ENCODE measurements around the gene PAX2.

The PAX2 gene

DNA sequence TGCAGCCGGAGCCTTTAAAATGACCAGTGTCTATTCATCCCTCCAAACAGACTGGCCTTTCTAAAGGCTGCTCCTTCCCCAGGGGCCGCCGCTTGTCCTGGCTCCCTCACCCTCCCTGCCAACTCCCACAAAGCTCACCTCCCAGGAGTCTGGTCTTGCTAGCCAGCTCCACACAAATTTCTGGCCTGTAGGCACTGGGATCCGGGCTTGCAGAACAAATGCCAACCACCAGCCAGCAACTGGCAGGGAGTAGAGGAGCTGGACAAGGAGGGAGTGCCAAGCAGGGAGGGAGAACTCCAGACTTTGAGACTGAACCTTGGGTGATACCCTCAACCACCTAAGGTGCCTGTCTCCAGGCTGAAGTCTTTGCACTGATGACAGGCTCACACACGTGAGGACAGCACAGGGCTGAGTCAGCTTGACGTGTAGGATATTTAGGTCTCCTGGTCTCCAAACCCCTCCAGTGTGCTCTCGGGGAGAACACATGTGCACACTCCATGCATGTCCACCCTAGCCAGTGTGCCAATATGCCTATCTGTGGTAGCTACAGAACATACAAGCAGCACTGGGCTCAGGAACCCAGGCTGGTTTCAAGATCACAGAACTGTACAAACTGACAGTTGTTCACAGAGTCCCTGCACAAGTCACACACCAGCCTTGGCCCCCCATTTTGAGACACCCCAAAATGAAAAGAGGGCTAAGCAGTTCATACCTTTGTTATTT, 6.0 kb downstream of the PAX2 start:
- POLR2A ChIA-PET: no interaction called here
- CTCF ChIA-PET: interaction anchor here (1.0 to 1.5 kb wide), 2 partner anchors 16 to 39 kb away, joined by 3 to 5 read pairs; no protein-coding TSS in a partner anchor
- DNase-seq (ENCODE audit: extremely low spot score): no peak
- TF ChIP-seq, protein P1, sequence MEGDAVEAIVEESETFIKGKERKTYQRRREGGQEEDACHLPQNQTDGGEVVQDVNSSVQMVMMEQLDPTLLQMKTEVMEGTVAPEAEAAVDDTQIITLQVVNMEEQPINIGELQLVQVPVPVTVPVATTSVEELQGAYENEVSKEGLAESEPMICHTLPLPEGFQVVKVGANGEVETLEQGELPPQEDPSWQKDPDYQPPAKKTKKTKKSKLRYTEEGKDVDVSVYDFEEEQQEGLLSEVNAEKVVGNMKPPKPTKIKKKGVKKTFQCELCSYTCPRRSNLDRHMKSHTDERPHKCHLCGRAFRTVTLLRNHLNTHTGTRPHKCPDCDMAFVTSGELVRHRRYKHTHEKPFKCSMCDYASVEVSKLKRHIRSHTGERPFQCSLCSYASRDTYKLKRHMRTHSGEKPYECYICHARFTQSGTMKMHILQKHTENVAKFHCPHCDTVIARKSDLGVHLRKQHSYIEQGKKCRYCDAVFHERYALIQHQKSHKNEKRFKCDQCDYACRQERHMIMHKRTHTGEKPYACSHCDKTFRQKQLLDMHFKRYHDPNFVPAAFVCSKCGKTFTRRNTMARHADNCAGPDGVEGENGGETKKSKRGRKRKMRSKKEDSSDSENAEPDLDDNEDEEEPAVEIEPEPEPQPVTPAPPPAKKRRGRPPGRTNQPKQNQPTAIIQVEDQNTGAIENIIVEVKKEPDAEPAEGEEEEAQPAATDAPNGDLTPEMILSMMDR (IDR thresholded peaks at IDR 0.05; ENCODE audit: control extremely low read depth, extremely low read depth, low read depth, missing control alignments): no peak

DNA sequence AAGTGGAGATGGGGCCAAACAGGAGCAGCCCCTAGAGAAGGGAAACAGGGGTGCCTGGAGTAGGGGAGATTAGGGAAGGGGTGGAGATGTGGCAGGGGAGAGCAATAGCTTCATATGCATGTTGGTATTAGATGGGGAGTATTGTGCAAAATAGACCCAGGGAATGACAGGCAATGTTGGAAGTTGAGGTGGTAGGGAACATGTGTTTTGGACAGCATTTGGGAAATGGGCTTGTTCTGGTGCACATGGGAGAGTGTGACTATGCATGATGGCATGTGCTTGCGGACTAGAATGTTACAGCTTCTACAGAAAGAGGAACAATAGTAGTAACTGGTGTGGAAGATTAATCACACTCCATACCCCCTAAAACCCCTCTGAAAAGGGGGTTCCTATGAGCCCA, 10.4 kb downstream of the PAX2 start:
- TF ChIP-seq, protein P1 (IDR thresholded peaks at IDR 0.05; ENCODE audit: control extremely low read depth, extremely low read depth, low read depth, missing control alignments): no peak
- ChIA-PET POLR2A (no interaction called here), CTCF (interaction anchor here (1.4 to 6.0 kb wide), 2 partner anchors 13 to 123 kb away, joined by 3 to 39 read pairs; no protein-coding TSS in a partner anchor)
- no peak for DNase-seq (ENCODE audit: extremely low spot score)

DNA sequence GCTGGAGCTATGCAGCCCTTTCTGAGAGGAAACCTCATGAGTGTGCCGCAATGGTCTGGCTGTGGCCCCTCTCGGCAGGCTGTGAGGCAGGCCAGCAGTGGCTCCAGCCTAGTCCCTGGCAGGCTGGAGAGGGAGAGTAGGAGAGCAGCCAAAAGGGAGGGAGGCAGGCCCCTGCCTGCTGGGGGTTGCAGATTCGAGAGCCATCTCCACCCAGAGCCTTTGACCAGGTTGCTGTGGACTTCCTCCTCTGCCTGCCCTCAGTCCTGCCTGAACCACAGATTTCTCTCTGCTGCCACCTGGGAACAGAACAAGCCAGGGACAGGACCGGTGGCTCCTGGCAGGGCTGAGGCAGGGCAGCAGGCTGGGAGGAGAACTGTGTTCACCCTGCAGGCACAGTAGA, 13.9 kb downstream of the PAX2 start:
- no peak for DNase-seq (ENCODE audit: extremely low spot score)
- CTCF ChIA-PET: interaction anchor here (1.5 kb wide), 1 partner anchor 16 kb away, joined by 7 read pairs; no protein-coding TSS in a partner anchor
- TF ChIP-seq, protein P1 (IDR thresholded peaks at IDR 0.05; ENCODE audit: control extremely low read depth, extremely low read depth, low read depth, missing control alignments): no peak
- POLR2A ChIA-PET: no interaction called here

DNA sequence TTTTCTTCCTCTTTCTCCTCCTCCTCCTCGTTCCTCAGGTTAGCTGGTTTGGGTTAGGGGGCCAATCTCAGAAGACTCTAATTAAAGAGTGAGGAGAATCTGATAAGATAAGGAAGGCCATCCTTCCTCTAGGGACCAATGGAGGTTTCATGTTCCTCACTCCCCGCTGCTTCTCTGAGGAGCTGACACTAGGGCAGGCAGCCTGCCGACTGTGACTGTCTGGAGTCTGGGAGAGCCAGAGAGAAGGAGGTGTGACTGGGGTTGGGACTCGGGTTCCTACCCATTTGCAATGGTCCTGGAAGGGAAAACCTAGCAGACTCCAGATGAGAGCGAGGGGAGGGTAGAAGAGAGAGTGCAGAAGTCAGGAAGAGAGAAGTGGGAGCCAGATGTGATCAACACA, 15.3 kb downstream of the PAX2 start:
- ChIA-PET CTCF (interaction anchor here (1.4 kb wide), 1 partner anchor 22 kb away, joined by 3 read pairs; no protein-coding TSS in a partner anchor), POLR2A (no interaction called here)
- TF ChIP-seq, protein P1 (IDR thresholded peaks at IDR 0.05; ENCODE audit: control extremely low read depth, extremely low read depth, low read depth, missing control alignments): no peak
- DNase-seq (ENCODE audit: extremely low spot score): no peak

DNA sequence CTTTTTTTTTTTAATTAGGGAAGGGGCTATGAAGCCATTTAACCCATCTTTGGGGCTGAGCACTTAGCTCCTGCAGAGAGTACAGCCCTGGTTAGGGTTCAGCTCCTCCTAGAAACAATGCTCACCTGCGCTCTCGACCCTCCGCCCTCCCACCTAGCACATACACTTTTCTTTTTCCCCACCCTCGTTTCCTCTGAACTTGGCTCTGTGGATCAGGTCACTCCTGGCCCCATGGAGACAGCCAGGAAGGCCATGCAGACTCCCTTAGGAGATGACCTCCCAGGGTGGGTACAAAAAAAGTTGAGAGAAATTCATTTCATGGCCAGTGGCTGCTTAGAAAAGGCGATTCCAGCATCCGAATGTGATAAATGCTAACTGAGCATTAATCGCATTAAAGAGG, 15.8 kb downstream of the PAX2 start:
- TF ChIP-seq, protein P1 (IDR thresholded peaks at IDR 0.05; ENCODE audit: control extremely low read depth, extremely low read depth, low read depth, missing control alignments): no peak
- POLR2A ChIA-PET: no interaction called here
- no peak for DNase-seq (ENCODE audit: extremely low spot score)
- CTCF ChIA-PET: interaction anchor here (1.4 to 2.0 kb wide), 2 partner anchors 18 to 22 kb away, joined by 3 to 6 read pairs; no protein-coding TSS in a partner anchor

DNA sequence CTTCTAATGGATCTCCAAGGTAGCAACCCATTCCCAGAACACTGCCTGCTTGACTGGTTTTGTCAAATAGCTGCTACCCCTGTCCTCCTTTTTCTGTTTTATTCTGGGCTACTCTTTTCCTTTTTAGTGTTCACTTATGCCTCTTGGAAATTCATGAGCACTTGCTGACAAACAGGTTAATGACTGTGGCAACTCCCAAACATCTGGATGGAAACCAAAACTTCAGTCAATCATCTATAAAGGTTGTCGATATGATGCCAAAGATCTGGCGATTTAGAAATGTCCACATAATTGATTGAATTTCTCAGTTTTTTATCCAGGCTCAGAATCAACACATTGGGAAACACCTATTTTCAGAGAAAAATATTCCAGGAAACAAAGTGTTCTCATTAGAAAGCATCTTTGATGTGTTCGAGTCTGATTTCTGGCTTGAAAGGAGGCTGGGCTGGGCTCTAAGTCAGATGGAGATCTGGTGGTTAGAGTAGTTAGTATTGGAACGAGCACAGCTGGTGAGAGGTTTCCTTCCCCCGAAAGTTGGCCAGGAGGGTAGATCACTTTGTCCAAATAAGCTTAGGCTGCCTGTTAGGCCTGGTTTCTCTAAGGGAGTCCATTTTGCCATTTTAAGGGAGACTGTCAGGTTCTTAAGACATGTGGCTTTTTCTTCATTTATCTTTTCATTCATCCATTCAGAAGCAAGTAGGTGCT, 17.8 kb downstream of the PAX2 start:
- no peak for DNase-seq (ENCODE audit: extremely low spot score)
- ChIA-PET POLR2A (no interaction called here), CTCF (interaction anchor here (2.0 kb wide), 1 partner anchor 20 kb away, joined by 6 read pairs; no protein-coding TSS in a partner anchor)
- TF ChIP-seq, protein P1 (IDR thresholded peaks at IDR 0.05; ENCODE audit: control extremely low read depth, extremely low read depth, low read depth, missing control alignments): no peak
